Measurements from ENCODE around the gene CYP3A7.
"Not testable (repeated sequence)": the region's sequence is repeated elsewhere in the genome, so short reads cannot be mapped to it uniquely, and the experiment has no call there.

CYP3A7 gene

GRCh38 chr7:99734987-99735386 is at the start of gene CYP3A7:
Gene CYP3A7, minus strand, starts transcription at chr7:99735196. Its CDS starts 103 bp downstream, at chr7:99735093.
- H3K4me3 ChIP-seq (ENCODE audit: low read depth, low read length): no peak within 1 kb of the TSS
- no peak for DNase-seq (ENCODE audit: low read depth, low spot score)
- no peak for TF ChIP-seq CTCF (IDR thresholded peaks at IDR 0.05; ENCODE audit: low read depth, low read length)
- in situ Hi-C loops (cut with HindIII; ENCODE audit: low sequenced_read_pairs): no loop called here

GRCh38 chr7:99784007-99784406 is 49.0 kb upstream of the CYP3A7 start, which contains the start of gene CYP3A4:
Gene CYP3A4, minus strand, starts transcription at chr7:99784184. Its CDS starts 103 bp downstream, at chr7:99784081.
- H3K4me3 ChIP-seq (ENCODE audit: low read depth, low read length): no peak within 1 kb of the TSS
- no peak for TF ChIP-seq CTCF (IDR thresholded peaks at IDR 0.05; ENCODE audit: low read depth, low read length)
- in situ Hi-C loops (cut with HindIII; ENCODE audit: low sequenced_read_pairs): no loop called here
- DNase-seq (ENCODE audit: low read depth, low spot score): no peak

- DNase-seq (ENCODE audit: low read depth, low spot score): no peak
- in situ Hi-C loops (cut with HindIII; ENCODE audit: low sequenced_read_pairs): no loop called here
- no peak for TF ChIP-seq CTCF (IDR thresholded peaks at IDR 0.05; ENCODE audit: low read depth, low read length)
- H3K4me3 ChIP-seq (ENCODE audit: low read depth, low read length): no peak overlapping the region
Measured at GRCh38 chr7:99782012-99782953, 47.3 kb upstream of the CYP3A7 start.

- no peak for DNase-seq (ENCODE audit: low read depth, low spot score)
- in situ Hi-C loops (cut with HindIII; ENCODE audit: low sequenced_read_pairs): no loop called here
- no peak overlapping the region for H3K4me3 ChIP-seq (ENCODE audit: low read depth, low read length)
- TF ChIP-seq CTCF (IDR thresholded peaks at IDR 0.05; ENCODE audit: low read depth, low read length): no peak
Measured at GRCh38 chr7:99780588-99780987, 45.6 kb upstream of the CYP3A7 start.

- H3K4me3 ChIP-seq (ENCODE audit: low read depth, low read length): no peak overlapping the region
- no peak for TF ChIP-seq CTCF (IDR thresholded peaks at IDR 0.05; ENCODE audit: low read depth, low read length)
- no peak for DNase-seq (ENCODE audit: low read depth, low spot score)
- in situ Hi-C loops (cut with HindIII; ENCODE audit: low sequenced_read_pairs): no loop called here
Measured at GRCh38 chr7:99779949-99780348, 45.0 kb upstream of the CYP3A7 start.

- in situ Hi-C loops (cut with HindIII; ENCODE audit: low sequenced_read_pairs): no loop called here
- no peak for DNase-seq (ENCODE audit: low read depth, low spot score)
- H3K4me3 ChIP-seq (ENCODE audit: low read depth, low read length): no peak overlapping the region
- TF ChIP-seq CTCF (IDR thresholded peaks at IDR 0.05; ENCODE audit: low read depth, low read length): no peak
Measured at GRCh38 chr7:99778880-99779279, 43.9 kb upstream of the CYP3A7 start.

GRCh38 chr7:99773395-99773794 is 38.4 kb upstream of the CYP3A7 start:
- DNase-seq (ENCODE audit: low read depth, low spot score); in situ Hi-C loops (cut with HindIII; ENCODE audit: low sequenced_read_pairs); H3K4me3 ChIP-seq (ENCODE audit: low read depth, low read length): not testable (repeated sequence)

All from astrocyte of the spinal cord (primary cell).